Natural killer cell treated with Interleukin-12 subunit alpha and Interleukin-12 subunit beta and Interleukin-15 and Interleukin-18, amount 100 ng/mL, for 72 hours (primary cell): ENCODE results near the gene TMEM170A. TPM values are rescaled to one million over a fixed set of nuclear protein-coding genes. Genes with fewer than 3 reads are reported as not detected.

Experiments
- total RNA-seq, 2 donors: library from RNA; stranded (reverse); gene quantifications; one replicate each; pipeline ENCODE4 v1.2.3, GENCODE V29; 2022

Gene TMEM170A
- total RNA-seq, 2 donors from 2014 or later = 38.3 to 48.4 TPM

Other genes with a start within 250 kb of the TMEM170A start
- not detected for gene CTRB1, start 245.7 kb downstream of the TMEM170A start, total RNA-seq
- gene BCAR1, start 213.1 kb downstream of the TMEM170A start, total RNA-seq = not detected
- gene CFDP1, start 31.2 kb downstream of the TMEM170A start, total RNA-seq = 10 to 100 TPM; 29.1 to 49.5 TPM
- gene CHST6, start 30.8 kb upstream of the TMEM170A start, total RNA-seq = under 1 TPM in 1 of 2 donors, not detected in 1; 0.08 TPM
- gene CHST5, start 71.4 kb upstream of the TMEM170A start, total RNA-seq = under 1 TPM in 1 of 2 donors, not detected in 1; 0.14 TPM
- 1 to 10 TPM; 3.9 to 6.6 TPM for gene TMEM231, start 91.6 kb upstream of the TMEM170A start, total RNA-seq
- 10 to 100 TPM; 51.5 to 75.9 TPM for gene GABARAPL2, start 101.7 kb upstream of the TMEM170A start, total RNA-seq
- gene ADAT1, start 158.6 kb upstream of the TMEM170A start, total RNA-seq = 10 to 100 TPM; 41.3 to 64.2 TPM
- gene KARS1, start 183.0 kb upstream of the TMEM170A start, total RNA-seq = 100 to 1,000 TPM; 198 to 239 TPM
- gene TERF2IP, start 183.1 kb upstream of the TMEM170A start, total RNA-seq = 100 to 1,000 TPM in 1 of 2 donors, 10 to 100 TPM in 1; 77.9 to 116 TPM
- not detected for gene CPHXL2, start 212.3 kb upstream of the TMEM170A start, total RNA-seq
- not detected for gene DUXB, start 236.8 kb upstream of the TMEM170A start, total RNA-seq